Lower lobe of right lung (tissue), 2 donors: ENCODE results near the gene SULF2. TPM values are rescaled to one million over a fixed set of nuclear protein-coding genes. Genes with fewer than 3 reads are reported as not detected.

ENCODE experiments used
- ATAC-seq, 2 donors: fragments of 200-7000 bp; cut with Tn5 transposase; one replicate each; pipeline ENCODE4 v1.9.1; 2020 to 2022; ENCODE audit warnings: mild to moderate bottlenecking in 2 of 2, moderate library complexity in 2 of 2
- DNase-seq: peaks from one replicate; pipeline ENCODE4 v3.0.0-alpha.2; 2020
- H3K27ac ChIP-seq: fragments of 200-600 bp; one replicate; pipeline ENCODE4 v1.8.0; 2022
- H3K27me3 ChIP-seq: fragments of 200-600 bp; one replicate; pipeline ENCODE4 v1.8.0; 2022; ENCODE audit warnings: low read depth
- H3K36me3 ChIP-seq: fragments of 200-600 bp; one replicate; pipeline ENCODE4 v1.8.0; 2022; ENCODE audit warnings: mild to moderate bottlenecking
- H3K4me1 ChIP-seq: fragments of 200-600 bp; one replicate; pipeline ENCODE4 v1.8.0; 2022
- H3K4me3 ChIP-seq: fragments of 200-600 bp; one replicate; pipeline ENCODE4 v1.8.0; 2022; ENCODE audit warnings: mild to moderate bottlenecking
- H3K9me3 ChIP-seq: fragments of 200-600 bp; one replicate; pipeline ENCODE4 v1.8.0; 2022
- intact Hi-C: fragments of 100-400 bp; cut with DNase I; formaldehyde crosslinking; loops from one replicate; pipeline ENCODE4 v1.11.0; 2022
- total RNA-seq: library from RNA; stranded (reverse); fragmentation: NEBNext Ultra II Directional; extraction: Animal tissue kit (Norgen Biotek cat#: 25700); gene quantifications from one replicate; pipeline ENCODE4 v1.2.1, GENCODE V29; 2021
- TF ChIP-seq, protein P1 (sequence below): fragments of 200-600 bp; IDR thresholded peaks from one replicate; pipeline ENCODE4 v1.8.0; 2022; ENCODE audit warnings: antibody characterized with exemption, mild to moderate bottlenecking
- donor health status: DM: no; HTN: yes; CAD: no; lungs with severe emphysema.

The SULF2 gene
- total RNA-seq, 1 donor from 2014 or later = 34.6 TPM

DNA sequence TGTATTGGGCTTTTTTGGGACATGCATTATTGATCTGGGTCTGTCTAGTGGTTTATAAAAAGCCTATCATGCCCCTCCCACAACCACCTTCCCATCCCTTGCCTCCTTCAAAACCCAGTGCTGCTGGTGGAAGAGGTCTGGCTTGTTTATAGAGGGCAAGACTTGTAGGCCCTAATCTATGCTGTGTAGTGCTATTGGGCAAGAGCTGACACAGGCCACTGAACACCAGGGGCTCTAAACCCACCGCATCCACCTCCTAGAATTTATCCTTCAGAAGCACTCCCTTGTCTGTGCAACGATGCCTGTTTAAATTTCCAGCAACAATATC is 30.9 kb downstream of the SULF2 start:
- intact Hi-C loops = no loop called here
- Histone ChIP-seq H3K4me3 (no peak overlapping the region), H3K27ac (no peak overlapping the region), H3K36me3 (no peaks in the 10 kb centered on the region), H3K27me3 (peaks cover 8% of the 10 kb centered on the region), H3K9me3 (no peaks in the 10 kb centered on the region), H3K4me1 (peaks cover 9% of the 10 kb centered on the region)
- no peak for ATAC-seq
- TF ChIP-seq, protein P1, sequence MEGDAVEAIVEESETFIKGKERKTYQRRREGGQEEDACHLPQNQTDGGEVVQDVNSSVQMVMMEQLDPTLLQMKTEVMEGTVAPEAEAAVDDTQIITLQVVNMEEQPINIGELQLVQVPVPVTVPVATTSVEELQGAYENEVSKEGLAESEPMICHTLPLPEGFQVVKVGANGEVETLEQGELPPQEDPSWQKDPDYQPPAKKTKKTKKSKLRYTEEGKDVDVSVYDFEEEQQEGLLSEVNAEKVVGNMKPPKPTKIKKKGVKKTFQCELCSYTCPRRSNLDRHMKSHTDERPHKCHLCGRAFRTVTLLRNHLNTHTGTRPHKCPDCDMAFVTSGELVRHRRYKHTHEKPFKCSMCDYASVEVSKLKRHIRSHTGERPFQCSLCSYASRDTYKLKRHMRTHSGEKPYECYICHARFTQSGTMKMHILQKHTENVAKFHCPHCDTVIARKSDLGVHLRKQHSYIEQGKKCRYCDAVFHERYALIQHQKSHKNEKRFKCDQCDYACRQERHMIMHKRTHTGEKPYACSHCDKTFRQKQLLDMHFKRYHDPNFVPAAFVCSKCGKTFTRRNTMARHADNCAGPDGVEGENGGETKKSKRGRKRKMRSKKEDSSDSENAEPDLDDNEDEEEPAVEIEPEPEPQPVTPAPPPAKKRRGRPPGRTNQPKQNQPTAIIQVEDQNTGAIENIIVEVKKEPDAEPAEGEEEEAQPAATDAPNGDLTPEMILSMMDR = no peak
- no peak for DNase-seq

DNA sequence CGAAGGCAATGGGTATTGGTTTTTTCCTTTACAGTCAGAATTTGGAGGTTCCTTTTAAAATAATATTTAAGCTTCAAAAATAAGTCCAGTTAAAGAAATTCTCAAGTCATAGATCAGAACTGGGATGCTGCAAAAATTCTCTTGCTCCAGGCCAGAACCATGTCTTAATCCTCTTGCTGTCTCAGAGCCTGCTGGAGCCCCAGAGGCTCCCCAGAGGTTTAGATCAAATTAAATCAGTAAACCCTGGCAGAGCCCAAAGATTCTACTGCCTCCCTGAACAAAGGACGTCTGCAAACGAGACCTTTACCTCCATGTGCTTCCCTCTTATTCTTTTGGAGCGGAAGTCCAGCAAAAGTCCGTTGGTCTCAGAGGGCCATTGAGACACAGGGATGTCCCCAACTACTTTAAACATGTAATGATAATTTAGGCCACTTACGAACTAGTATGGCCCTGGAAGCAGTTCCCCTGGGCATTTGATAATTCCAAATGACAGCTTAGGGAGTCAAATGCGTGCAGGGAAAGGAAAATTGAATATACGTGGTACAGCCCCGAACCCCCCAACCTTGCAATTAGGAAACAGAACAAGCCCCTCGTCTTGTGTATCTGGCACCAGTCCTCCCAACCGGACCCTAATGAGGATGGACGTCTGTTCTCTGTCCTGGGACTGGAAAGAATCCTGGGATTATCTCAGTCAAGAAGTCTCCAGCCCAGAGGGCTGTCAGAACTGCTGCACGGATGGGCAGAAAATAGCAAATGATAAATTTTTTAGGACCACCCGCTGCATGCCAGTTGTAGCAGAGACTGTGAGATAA is 31.5 kb downstream of the SULF2 start:
- ATAC-seq (no peak), DNase-seq (no peak)
- Histone ChIP-seq H3K27me3 (peaks cover 8% of the 10 kb centered on the region), H3K4me3 (no peak overlapping the region), H3K9me3 (no peaks in the 10 kb centered on the region), H3K36me3 (no peaks in the 10 kb centered on the region), H3K4me1 (peaks cover 15% of the 10 kb centered on the region), H3K27ac (no peak overlapping the region)
- intact Hi-C loops = no loop called here
- TF ChIP-seq, protein P1 = no peak

DNA sequence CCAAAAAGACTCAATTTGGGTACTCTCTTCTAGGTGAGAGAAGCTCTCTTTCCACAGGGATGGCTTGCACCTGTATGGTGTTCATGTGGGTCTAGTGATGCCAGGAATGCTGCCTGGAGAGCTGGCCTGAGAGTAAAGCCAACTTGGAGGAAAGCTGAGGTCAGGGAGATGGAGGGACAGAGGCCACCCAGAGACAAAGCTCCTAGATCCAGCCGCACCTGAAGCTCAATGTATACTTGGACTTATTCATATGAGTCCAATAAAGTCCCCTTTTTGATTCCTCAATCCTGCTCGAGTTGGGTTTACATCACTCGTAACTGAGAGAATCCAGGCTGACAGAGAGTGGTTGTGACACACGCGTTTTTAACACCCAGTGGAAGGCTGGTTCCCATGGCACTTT is 33.8 kb downstream of the SULF2 start:
- no peaks in the 10 kb centered on the region for H3K27me3 ChIP-seq
- DNase-seq = no peak
- intact Hi-C loops = no loop called here
- no peak overlapping the region for H3K4me3 ChIP-seq
- TF ChIP-seq, protein P1 = no peak
- H3K9me3 ChIP-seq = no peaks in the 10 kb centered on the region
- peaks cover 22% of the 10 kb centered on the region for H3K4me1 ChIP-seq
- H3K27ac ChIP-seq = no peak overlapping the region
- no peak for ATAC-seq
- no peaks in the 10 kb centered on the region for H3K36me3 ChIP-seq

DNA sequence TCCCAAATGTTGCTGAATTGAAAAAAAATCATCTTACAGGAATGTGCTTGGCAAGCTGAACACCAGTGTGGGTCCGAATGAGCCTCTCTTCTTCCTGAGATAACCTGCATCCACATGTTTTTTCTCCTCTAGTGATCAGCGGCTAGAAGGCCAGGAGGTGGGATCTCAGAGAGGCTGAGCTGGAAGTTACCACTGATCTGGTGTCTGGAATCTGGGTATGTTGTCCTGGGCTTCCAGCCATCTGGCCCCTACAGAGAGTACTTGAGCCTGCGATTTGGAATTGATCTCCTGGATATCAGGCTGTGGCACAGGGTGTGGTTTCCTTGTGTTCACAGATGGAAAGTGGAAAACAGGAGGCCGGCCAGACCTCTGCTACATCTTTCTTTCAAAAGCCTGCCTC is 35.9 kb downstream of the SULF2 start:
- Histone ChIP-seq H3K36me3 (no peaks in the 10 kb centered on the region), H3K4me3 (no peak overlapping the region), H3K9me3 (no peaks in the 10 kb centered on the region), H3K4me1 (peaks cover 22% of the 10 kb centered on the region), H3K27ac (no peak overlapping the region), H3K27me3 (peaks cover 7% of the 10 kb centered on the region)
- intact Hi-C loops = no loop called here
- ATAC-seq (no peak), DNase-seq (no peak)
- TF ChIP-seq, protein P1 = no peak

DNA sequence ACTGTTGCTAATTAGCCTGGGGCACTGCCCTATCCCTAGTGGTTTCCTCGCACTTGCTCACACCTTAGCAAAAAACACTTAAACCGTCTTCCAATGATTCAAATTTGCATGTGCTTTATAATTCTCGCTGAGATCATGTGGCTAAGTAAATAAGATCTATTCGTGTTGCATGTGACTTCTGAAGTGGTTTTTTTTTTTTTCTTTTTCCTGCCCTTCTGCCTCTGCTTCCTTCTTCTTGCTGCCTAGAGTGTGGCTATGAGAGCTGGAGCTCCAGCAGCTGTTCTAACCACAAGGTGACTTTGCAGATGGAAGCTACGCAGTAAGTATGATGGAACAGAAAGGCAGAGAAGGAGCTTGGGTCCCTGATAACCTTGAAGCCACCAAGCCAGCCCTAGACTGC is 36.5 kb downstream of the SULF2 start:
- ATAC-seq = peak in 1 of 2 donors; percentile 48
- intact Hi-C loops = no loop called here
- Histone ChIP-seq H3K27ac (no peak overlapping the region), H3K4me1 (peaks cover 22% of the 10 kb centered on the region), H3K27me3 (peaks cover 7% of the 10 kb centered on the region), H3K36me3 (no peaks in the 10 kb centered on the region), H3K9me3 (no peaks in the 10 kb centered on the region), H3K4me3 (no peak overlapping the region)
- DNase-seq = no peak
- TF ChIP-seq, protein P1 = no peak
